Measurements from ENCODE around the gene TFEB.

TFEB gene

GRCh38 chr6:41638935-41639808, 96.2 kb downstream of the TFEB start:
- H3K27me3 Mint-ChIP-seq, result peaks cover 52% of the 10 kb centered on the region
- H3K27ac Mint-ChIP-seq, result no peak overlapping the region
- ATAC-seq (no peak), DNase-seq (no peak)
- peaks cover 5% of the 10 kb centered on the region for H3K4me1 Mint-ChIP-seq
- no peaks in the 10 kb centered on the region for H3K9me3 Mint-ChIP-seq
- no peaks in the 10 kb centered on the region for H3K36me3 Mint-ChIP-seq (ENCODE audit: low read depth)
- H3K4me3 Mint-ChIP-seq, result no peak overlapping the region

DNA sequence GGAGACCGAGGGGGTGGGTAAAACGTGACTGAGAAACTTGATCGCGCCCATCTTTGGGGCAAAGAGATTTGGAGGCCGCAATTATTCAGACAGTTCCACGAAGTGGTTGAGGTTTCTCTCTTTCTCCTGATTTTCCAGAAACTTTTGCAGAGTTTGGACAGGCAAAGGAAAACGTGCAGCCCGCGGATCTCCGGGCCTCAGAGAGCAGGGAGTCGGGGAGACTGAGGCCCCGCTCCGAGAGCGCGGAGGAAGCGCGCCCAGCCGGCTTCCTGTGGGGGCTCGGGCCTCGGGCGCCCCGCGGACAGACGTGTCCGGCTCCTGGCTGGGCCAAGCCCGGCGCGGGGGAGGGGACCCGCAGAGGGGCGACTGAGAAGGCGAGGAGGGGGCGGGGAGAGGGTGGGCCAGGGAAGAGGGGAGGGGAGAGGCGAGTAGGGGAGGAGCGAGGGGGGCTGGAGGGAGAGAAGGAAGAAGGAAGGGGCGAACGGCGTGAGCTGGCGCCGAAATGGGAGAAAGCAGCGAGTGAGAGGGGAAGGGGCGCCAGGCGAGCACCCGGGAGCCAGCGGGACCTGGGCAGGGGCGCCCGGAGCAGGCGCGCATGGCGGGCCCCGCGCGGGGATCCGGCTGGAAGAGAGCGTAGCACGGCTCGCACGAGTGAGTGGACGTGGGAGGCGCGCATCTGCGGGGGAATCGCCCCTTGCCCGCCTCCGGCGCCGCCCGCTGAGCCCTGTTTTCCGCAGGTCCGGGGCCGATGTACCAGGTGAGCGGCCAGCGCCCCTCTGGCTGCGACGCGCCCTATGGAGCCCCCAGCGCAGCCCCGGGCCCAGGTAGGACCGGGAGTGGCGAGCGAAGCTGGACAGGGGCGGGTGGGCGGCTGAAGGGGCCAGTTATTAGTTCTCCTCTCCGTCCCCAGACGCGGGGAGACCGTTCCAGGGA, 97.1 kb downstream of the TFEB start, which contains the start of gene MDFI:
Gene MDFI (plus strand): TSS at position 467 of the 933 bp plus-strand sequence. CDS start 282 bp downstream, at position 749.
- H3K4me3 Mint-ChIP-seq, result peak within 1 kb of the TSS; percentile 59

GRCh38 chr6:41637194-41638001, 98.0 kb downstream of the TFEB start:
- peaks cover 53% of the 10 kb centered on the region for H3K27me3 Mint-ChIP-seq
- ATAC-seq, result no peak
- H3K36me3 Mint-ChIP-seq (ENCODE audit: low read depth), result no peaks in the 10 kb centered on the region
- H3K9me3 Mint-ChIP-seq, result no peaks in the 10 kb centered on the region
- H3K27ac Mint-ChIP-seq, result no peak overlapping the region
- peak overlapping the region; percentile 59 for H3K4me3 Mint-ChIP-seq
- DNase-seq, result no peak
- H3K4me1 Mint-ChIP-seq, result peaks cover 5% of the 10 kb centered on the region

More for the DNA sequence above, 97.1 kb downstream of the TFEB start, which contains the start of gene MDFI:
- H3K9me3 Mint-ChIP-seq, result no peaks in the 10 kb centered on the region
- DNase-seq (no peak), ATAC-seq (no peak)
- peaks cover 5% of the 10 kb centered on the region for H3K4me1 Mint-ChIP-seq
- H3K36me3 Mint-ChIP-seq (ENCODE audit: low read depth), result no peaks in the 10 kb centered on the region
- peaks cover 52% of the 10 kb centered on the region for H3K27me3 Mint-ChIP-seq
- H3K27ac Mint-ChIP-seq, result no peak within 1 kb of the TSS

- ATAC-seq (no peak), DNase-seq (no peak)
- peaks cover 53% of the 10 kb centered on the region for H3K27me3 Mint-ChIP-seq
- H3K27ac Mint-ChIP-seq, result no peak overlapping the region
- H3K4me1 Mint-ChIP-seq, result peaks cover 5% of the 10 kb centered on the region
- no peaks in the 10 kb centered on the region for H3K36me3 Mint-ChIP-seq (ENCODE audit: low read depth)
- no peaks in the 10 kb centered on the region for H3K9me3 Mint-ChIP-seq
- no peak overlapping the region for H3K4me3 Mint-ChIP-seq
Observed at GRCh38 chr6:41636833-41637193, 98.6 kb downstream of the TFEB start.

DNA sequence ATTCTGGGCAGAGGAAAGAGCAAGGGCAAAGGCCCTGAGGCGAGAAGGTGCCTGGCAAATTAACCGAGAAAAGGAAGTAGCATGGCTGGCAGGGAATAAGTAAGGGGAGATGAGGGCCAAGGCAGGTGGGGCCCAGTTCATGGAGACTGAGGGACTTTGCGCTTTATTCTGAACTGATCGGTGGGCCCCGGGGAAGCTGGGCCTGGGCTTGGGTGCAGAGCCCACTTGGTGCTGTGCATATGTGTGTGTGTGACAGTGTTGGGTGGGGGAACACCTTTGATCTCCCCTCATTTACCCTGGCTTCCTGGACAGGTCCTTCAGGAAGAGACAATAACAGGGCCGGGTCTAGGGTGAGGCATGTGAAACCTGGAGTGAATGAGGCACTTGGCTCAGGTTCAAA, 100.0 kb downstream of the TFEB start:
- Mint-ChIP-seq H3K4me1 (peaks cover 5% of the 10 kb centered on the region), H3K4me3 (no peak overlapping the region), H3K9me3 (no peaks in the 10 kb centered on the region), H3K27me3 (peaks cover 45% of the 10 kb centered on the region), H3K27ac (no peak overlapping the region), H3K36me3 (ENCODE audit: low read depth) (no peaks in the 10 kb centered on the region)
- DNase-seq (no peak), ATAC-seq (no peak)

DNA sequence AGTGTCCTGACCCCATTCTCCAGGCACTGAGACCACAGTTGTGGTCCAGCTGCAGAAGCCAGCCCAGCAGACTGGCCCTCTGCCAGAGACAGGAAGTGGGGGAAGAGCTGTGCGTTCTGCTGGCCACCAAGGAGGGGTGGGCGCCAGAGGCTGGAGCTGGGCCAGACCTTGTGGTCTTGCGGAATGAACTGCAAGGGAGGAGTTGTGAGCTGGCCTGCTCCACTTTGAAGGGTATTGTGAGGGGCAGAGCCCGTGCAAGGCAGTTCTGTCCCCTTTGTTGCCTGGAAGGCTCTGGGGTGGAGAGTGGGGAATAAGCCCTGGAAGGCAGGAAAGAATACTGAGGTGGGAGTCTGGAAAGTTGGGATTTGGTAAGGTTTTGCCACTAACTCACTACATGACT, 100.8 kb downstream of the TFEB start:
- DNase-seq, result no peak
- Mint-ChIP-seq H3K27me3 (peaks cover 39% of the 10 kb centered on the region), H3K36me3 (ENCODE audit: low read depth) (no peaks in the 10 kb centered on the region)

More for the DNA sequence above, 100.8 kb downstream of the TFEB start:
- no peaks in the 10 kb centered on the region for H3K9me3 Mint-ChIP-seq
- H3K4me1 Mint-ChIP-seq, result peaks cover 5% of the 10 kb centered on the region
- no peak for ATAC-seq
- no peak overlapping the region for H3K27ac Mint-ChIP-seq
- no peak overlapping the region for H3K4me3 Mint-ChIP-seq
